ENCODE measurements around the gene PKP1.

The PKP1 gene

DNA sequence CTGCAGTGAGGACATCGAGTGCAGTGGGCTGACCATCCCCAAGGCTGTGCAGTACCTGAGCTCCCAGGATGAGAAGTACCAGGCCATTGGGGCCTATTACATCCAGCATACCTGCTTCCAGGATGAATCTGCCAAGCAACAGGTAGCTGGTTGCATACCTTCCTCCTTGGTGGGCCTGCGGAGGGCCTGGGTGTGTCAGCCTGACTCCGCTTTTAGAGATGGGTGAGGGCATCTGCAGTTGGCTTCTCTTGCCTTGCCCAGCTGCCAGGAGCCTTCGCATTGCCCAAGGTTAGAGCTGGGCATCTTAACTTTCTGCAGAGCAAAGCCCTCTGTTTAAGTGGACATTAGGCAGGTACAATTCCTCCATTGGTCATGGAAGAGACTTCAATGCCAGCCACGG lies 33.2 kb downstream of the PKP1 start:
- Histone ChIP-seq H3K36me3 (ENCODE audit: control insufficient read depth in 1 of 2, insufficient read depth in 2 of 2, low read length in 2 of 2) (no peaks in the 10 kb centered on the region), H3K9me3 (ENCODE audit: control insufficient read depth in 1 of 2, low read length in 2 of 2) (no peaks in the 10 kb centered on the region), H3K9ac (ENCODE audit: low read depth in 1 of 2, low read length in 2 of 2) (no peak overlapping the region), H3K4me1 (ENCODE audit: control insufficient read depth in 1 of 2, insufficient read depth in 2 of 2, low read length in 2 of 2) (no peaks in the 10 kb centered on the region), H3K4me3 (ENCODE audit: low read depth in 1 of 2, low read length in 2 of 2) (no peak overlapping the region), H3K27me3 (ENCODE audit: control insufficient read depth in 1 of 2, insufficient read depth in 2 of 2, low read length in 2 of 2) (no peaks in the 10 kb centered on the region), H3K27ac (ENCODE audit: low read depth, low read length) (no peak overlapping the region)

DNA sequence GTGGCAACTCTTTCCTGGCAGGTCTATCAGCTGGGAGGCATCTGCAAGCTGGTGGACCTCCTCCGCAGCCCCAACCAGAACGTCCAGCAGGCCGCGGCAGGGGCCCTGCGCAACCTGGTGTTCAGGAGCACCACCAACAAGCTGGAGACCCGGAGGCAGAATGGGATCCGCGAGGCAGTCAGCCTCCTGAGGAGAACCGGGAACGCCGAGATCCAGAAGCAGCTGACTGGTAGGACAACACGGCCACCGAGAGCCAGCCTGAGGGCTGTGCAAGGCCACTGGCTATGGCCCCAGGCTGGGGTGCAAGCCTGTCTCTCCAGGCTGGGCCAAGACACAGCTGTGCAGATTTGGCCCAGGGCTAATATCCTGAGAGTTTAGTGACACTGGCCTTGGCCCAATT lies 34.2 kb downstream of the PKP1 start:
- H3K36me3 ChIP-seq (ENCODE audit: control insufficient read depth in 1 of 2, insufficient read depth in 2 of 2, low read length in 2 of 2): no peaks in the 10 kb centered on the region

DNA sequence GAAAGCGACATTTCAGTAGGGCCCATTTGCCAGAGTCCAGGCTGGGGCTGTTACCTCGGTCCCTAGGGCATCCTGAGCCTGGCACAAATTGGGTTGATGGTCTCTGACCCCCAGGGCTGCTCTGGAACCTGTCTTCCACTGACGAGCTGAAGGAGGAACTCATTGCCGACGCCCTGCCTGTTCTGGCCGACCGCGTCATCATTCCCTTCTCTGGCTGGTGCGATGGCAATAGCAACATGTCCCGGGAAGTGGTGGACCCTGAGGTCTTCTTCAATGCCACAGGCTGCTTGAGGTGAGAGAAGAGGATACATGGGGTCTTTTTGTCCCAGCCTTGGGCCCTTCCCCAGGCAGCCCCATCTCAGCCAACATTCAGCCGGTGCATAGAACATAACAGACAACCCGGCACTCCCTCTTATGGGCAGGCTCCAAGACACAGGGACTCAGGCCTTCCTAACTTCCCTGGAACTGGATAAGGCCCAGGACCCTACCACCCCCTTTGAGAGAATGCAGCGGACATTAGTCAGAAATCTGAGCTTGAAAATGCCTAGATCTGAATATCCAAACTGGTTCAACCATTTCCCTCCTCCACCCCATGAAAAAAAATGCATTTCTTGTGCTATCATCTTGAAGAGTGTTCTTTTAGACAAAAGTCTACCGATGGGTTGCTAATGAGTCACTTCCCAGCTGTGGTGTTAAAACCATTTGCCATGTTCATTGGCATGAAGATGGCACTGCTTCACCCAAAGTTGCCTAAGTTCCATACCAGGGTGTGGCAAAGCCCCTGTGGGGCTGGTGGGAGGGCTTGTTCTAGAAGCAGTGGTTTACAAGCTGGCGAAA lies 35.4 kb downstream of the PKP1 start:
- Histone ChIP-seq H3K9me3 (ENCODE audit: control insufficient read depth in 1 of 2, low read length in 2 of 2) (no peaks in the 10 kb centered on the region), H3K4me1 (ENCODE audit: control insufficient read depth in 1 of 2, insufficient read depth in 2 of 2, low read length in 2 of 2) (no peaks in the 10 kb centered on the region), H3K36me3 (ENCODE audit: control insufficient read depth in 1 of 2, insufficient read depth in 2 of 2, low read length in 2 of 2) (no peaks in the 10 kb centered on the region), H3K27me3 (ENCODE audit: control insufficient read depth in 1 of 2, insufficient read depth in 2 of 2, low read length in 2 of 2) (peaks cover 0 to 3% of the 10 kb centered on the region in 2 donors), H3K27ac (ENCODE audit: low read depth, low read length) (no peak overlapping the region), H3K9ac (ENCODE audit: low read depth in 1 of 2, low read length in 2 of 2) (no peak overlapping the region), H3K4me3 (ENCODE audit: low read depth in 1 of 2, low read length in 2 of 2) (no peak overlapping the region)

More for the DNA sequence above, 34.2 kb downstream of the PKP1 start:
- no peak overlapping the region for H3K9ac ChIP-seq (ENCODE audit: low read depth in 1 of 2, low read length in 2 of 2)
- H3K27ac ChIP-seq (ENCODE audit: low read depth, low read length): no peak overlapping the region
- H3K4me3 ChIP-seq (ENCODE audit: low read depth in 1 of 2, low read length in 2 of 2): no peak overlapping the region
- no peaks in the 10 kb centered on the region for H3K9me3 ChIP-seq (ENCODE audit: control insufficient read depth in 1 of 2, low read length in 2 of 2)
- H3K27me3 ChIP-seq (ENCODE audit: control insufficient read depth in 1 of 2, insufficient read depth in 2 of 2, low read length in 2 of 2): no peaks in the 10 kb centered on the region
- no peaks in the 10 kb centered on the region for H3K4me1 ChIP-seq (ENCODE audit: control insufficient read depth in 1 of 2, insufficient read depth in 2 of 2, low read length in 2 of 2)

DNA sequence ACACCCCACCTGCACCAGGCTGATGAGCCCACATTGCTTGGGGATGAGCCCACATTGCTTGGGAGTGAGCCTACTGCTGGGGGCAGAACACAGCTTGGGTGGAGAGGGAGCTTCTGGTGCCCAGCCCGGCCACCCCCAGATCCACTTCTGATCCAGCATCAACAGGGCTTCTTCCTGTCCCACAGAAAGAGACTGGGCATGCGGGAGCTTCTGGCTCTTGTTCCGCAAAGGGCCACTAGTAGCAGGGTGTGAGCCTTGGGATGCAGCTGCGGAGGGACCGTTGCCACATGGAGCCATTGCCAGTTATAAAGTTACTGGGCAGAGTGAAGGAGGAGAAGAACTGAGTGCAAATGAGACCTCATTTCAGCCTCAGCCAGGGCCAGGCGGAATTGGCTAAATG lies 36.3 kb downstream of the PKP1 start:
- H3K27ac ChIP-seq (ENCODE audit: low read depth, low read length): no peak overlapping the region

DNA sequence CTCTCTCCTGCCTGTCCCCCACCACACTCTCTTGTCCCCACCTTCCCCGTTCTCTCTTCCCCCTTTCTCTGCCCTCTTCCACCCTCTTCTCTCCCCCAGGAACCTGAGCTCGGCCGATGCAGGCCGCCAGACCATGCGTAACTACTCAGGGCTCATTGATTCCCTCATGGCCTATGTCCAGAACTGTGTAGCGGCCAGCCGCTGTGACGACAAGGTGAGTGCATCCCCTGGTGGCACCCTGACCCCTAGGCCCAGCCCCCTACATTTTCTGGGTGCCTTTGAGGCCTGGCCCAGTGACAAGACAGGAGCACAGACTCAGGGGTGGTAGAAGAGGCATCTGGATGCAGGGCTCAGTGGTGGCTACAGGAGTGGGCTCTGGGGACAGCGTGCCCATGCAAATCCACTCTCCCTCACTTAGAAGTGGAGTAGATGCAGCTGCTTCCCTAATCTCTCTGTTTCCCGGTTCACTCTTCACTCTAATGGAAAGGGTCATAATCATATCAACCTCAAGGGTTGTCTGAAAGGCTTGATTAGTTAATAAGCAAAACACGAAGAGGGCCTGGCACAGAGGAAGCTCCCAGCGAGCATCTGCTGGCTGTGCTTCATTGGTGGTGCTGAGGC lies 37.0 kb downstream of the PKP1 start:
- Histone ChIP-seq H3K27me3 (ENCODE audit: control insufficient read depth in 1 of 2, insufficient read depth in 2 of 2, low read length in 2 of 2) (peaks cover 0 to 3% of the 10 kb centered on the region in 2 donors), H3K4me3 (ENCODE audit: low read depth in 1 of 2, low read length in 2 of 2) (no peak overlapping the region), H3K4me1 (ENCODE audit: control insufficient read depth in 1 of 2, insufficient read depth in 2 of 2, low read length in 2 of 2) (no peaks in the 10 kb centered on the region), H3K36me3 (ENCODE audit: control insufficient read depth in 1 of 2, insufficient read depth in 2 of 2, low read length in 2 of 2) (no peaks in the 10 kb centered on the region), H3K9ac (ENCODE audit: low read depth in 1 of 2, low read length in 2 of 2) (no peak overlapping the region), H3K27ac (ENCODE audit: low read depth, low read length) (no peak overlapping the region), H3K9me3 (ENCODE audit: control insufficient read depth in 1 of 2, low read length in 2 of 2) (no peaks in the 10 kb centered on the region)

More for the DNA sequence above, 36.3 kb downstream of the PKP1 start:
- Histone ChIP-seq H3K27me3 (ENCODE audit: control insufficient read depth in 1 of 2, insufficient read depth in 2 of 2, low read length in 2 of 2) (peaks cover 0 to 3% of the 10 kb centered on the region in 2 donors), H3K9me3 (ENCODE audit: control insufficient read depth in 1 of 2, low read length in 2 of 2) (no peaks in the 10 kb centered on the region), H3K4me3 (ENCODE audit: low read depth in 1 of 2, low read length in 2 of 2) (no peak overlapping the region), H3K4me1 (ENCODE audit: control insufficient read depth in 1 of 2, insufficient read depth in 2 of 2, low read length in 2 of 2) (no peaks in the 10 kb centered on the region), H3K36me3 (ENCODE audit: control insufficient read depth in 1 of 2, insufficient read depth in 2 of 2, low read length in 2 of 2) (no peaks in the 10 kb centered on the region), H3K9ac (ENCODE audit: low read depth in 1 of 2, low read length in 2 of 2) (no peak overlapping the region)

DNA sequence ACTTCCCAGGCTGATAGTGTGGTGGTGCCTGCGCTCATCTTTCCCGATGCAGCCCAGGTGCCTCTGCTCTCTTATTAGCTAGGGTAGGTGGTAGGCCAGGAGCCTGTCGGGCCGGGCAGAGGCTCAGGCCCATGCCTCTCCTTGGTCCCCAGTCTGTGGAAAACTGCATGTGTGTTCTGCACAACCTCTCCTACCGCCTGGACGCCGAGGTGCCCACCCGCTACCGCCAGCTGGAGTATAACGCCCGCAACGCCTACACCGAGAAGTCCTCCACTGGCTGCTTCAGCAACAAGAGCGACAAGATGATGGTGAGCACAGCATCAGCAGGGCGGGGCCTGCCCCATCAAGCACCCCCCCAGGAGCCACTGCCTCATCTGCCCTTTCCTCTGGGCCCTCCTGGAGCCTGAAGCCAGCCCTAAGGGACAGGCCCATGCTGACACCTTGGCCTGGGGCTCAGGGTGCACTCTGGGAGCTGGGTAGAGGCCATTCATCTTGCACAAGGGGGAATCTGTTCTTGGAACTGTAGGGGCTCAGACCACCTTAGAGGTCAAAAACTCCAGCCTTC lies 38.6 kb downstream of the PKP1 start:
- Histone ChIP-seq H3K36me3 (ENCODE audit: control insufficient read depth in 1 of 2, insufficient read depth in 2 of 2, low read length in 2 of 2) (no peaks in the 10 kb centered on the region), H3K9me3 (ENCODE audit: control insufficient read depth in 1 of 2, low read length in 2 of 2) (no peaks in the 10 kb centered on the region), H3K4me3 (ENCODE audit: low read depth in 1 of 2, low read length in 2 of 2) (no peak overlapping the region), H3K4me1 (ENCODE audit: control insufficient read depth in 1 of 2, insufficient read depth in 2 of 2, low read length in 2 of 2) (no peaks in the 10 kb centered on the region), H3K27me3 (ENCODE audit: control insufficient read depth in 1 of 2, insufficient read depth in 2 of 2, low read length in 2 of 2) (peaks cover 0 to 3% of the 10 kb centered on the region in 2 donors), H3K27ac (ENCODE audit: low read depth, low read length) (no peak overlapping the region), H3K9ac (ENCODE audit: low read depth in 1 of 2, low read length in 2 of 2) (no peak overlapping the region)

DNA sequence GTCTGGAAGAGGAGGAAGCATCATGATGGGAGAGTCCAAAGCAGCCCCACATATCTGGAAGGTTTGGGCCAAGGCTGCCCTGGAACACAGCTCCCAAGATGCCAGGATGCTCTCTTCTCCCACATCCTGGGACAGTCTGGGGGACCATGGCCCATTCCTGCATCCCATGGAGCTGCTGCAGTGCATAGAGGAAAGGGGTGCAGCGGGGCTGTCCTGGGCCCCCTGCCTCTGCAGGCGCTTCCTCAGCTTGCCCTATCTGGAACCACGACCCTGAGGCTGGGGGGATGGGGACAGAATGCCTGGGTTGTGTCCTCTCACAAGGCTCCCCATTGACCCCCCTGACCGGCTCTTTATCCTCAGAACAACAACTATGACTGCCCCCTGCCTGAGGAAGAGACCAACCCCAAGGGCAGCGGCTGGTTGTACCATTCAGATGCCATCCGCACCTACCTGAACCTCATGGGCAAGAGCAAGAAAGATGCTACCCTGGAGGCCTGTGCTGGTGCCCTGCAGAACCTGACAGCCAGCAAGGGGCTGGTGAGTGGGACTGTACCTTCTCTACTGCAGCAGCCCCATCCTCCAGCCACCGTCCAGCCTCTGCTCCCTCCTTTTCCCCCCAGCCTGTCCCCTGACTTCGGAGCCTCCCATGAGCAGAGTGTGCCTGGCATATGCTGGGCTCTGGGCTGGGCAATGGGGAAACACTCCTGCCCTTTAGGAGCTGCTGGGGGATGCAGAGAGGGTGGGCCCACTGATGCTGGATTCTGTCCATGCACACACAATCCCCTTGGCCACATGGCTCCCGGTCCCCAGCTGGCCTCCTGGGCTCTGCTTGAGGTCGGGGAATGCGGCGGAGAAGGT lies 39.6 kb downstream of the PKP1 start:
- Histone ChIP-seq H3K4me3 (ENCODE audit: low read depth in 1 of 2, low read length in 2 of 2) (no peak overlapping the region), H3K27me3 (ENCODE audit: control insufficient read depth in 1 of 2, insufficient read depth in 2 of 2, low read length in 2 of 2) (peaks cover 0 to 6% of the 10 kb centered on the region in 2 donors), H3K27ac (ENCODE audit: low read depth, low read length) (no peak overlapping the region), H3K4me1 (ENCODE audit: control insufficient read depth in 1 of 2, insufficient read depth in 2 of 2, low read length in 2 of 2) (no peaks in the 10 kb centered on the region), H3K9me3 (ENCODE audit: control insufficient read depth in 1 of 2, low read length in 2 of 2) (no peaks in the 10 kb centered on the region), H3K36me3 (ENCODE audit: control insufficient read depth in 1 of 2, insufficient read depth in 2 of 2, low read length in 2 of 2) (no peaks in the 10 kb centered on the region), H3K9ac (ENCODE audit: low read depth in 1 of 2, low read length in 2 of 2) (no peak overlapping the region)

DNA sequence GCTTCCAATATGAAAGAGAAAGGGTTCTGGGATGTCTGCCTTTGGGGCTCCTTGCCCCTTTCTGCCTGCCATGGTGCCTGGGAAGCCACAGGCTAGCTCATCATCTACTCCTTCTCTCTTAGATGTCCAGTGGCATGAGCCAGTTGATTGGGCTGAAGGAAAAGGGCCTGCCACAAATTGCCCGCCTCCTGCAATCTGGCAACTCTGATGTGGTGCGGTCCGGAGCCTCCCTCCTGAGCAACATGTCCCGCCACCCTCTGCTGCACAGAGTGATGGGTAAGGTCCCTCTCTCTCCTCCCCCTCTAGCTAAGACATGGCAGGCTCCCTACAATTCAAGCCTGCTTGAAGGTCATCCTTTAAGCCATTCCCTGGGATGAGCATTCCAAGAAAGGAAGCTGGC lies 41.0 kb downstream of the PKP1 start:
- Histone ChIP-seq H3K9ac (ENCODE audit: low read depth in 1 of 2, low read length in 2 of 2) (no peak overlapping the region), H3K4me1 (ENCODE audit: control insufficient read depth in 1 of 2, insufficient read depth in 2 of 2, low read length in 2 of 2) (no peaks in the 10 kb centered on the region), H3K9me3 (ENCODE audit: control insufficient read depth in 1 of 2, low read length in 2 of 2) (no peaks in the 10 kb centered on the region), H3K36me3 (ENCODE audit: control insufficient read depth in 1 of 2, insufficient read depth in 2 of 2, low read length in 2 of 2) (no peaks in the 10 kb centered on the region), H3K4me3 (ENCODE audit: low read depth in 1 of 2, low read length in 2 of 2) (no peak overlapping the region), H3K27me3 (ENCODE audit: control insufficient read depth in 1 of 2, insufficient read depth in 2 of 2, low read length in 2 of 2) (peaks cover 0 to 6% of the 10 kb centered on the region in 2 donors), H3K27ac (ENCODE audit: low read depth, low read length) (no peak overlapping the region)

DNA sequence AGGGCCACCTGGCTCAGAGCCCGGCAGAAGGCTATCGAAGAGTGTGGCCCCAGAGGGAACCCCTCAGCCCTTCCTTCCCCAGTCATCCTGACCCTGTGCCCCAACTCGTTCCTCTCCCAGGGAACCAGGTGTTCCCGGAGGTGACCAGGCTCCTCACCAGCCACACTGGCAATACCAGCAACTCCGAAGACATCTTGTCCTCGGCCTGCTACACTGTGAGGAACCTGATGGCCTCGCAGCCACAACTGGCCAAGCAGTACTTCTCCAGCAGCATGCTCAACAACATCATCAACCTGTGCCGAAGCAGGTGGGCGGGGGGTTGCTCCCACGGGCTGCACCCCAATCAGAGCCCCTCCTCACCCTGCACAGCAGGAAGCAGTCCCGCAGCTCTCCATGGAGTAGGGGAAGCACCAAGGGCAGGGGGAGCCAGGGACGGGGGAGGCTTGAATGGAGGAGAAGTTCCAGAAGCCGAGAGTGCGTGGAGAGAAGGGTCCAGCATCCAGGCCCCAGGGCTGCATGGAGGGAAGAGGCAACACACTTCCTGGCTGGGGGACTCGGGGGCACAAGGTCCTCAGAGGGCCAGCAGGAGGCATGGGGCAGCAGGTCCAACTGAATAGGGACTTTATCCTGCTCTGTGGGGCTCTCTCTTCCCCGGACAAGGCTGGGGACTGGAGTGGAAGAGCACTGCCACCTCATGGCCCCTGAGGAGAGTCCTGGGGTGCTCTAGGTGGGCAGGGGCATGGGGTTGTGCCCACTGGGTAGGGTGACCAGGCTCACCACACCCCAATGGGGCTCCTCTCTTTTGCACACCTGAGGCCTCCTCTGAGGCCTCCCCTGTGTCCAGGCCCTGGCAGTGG lies 41.7 kb downstream of the PKP1 start:
- Histone ChIP-seq H3K9ac (ENCODE audit: low read depth in 1 of 2, low read length in 2 of 2) (no peak overlapping the region), H3K27me3 (ENCODE audit: control insufficient read depth in 1 of 2, insufficient read depth in 2 of 2, low read length in 2 of 2) (peaks cover 0 to 6% of the 10 kb centered on the region in 2 donors), H3K27ac (ENCODE audit: low read depth, low read length) (no peak overlapping the region), H3K36me3 (ENCODE audit: control insufficient read depth in 1 of 2, insufficient read depth in 2 of 2, low read length in 2 of 2) (no peaks in the 10 kb centered on the region), H3K4me1 (ENCODE audit: control insufficient read depth in 1 of 2, insufficient read depth in 2 of 2, low read length in 2 of 2) (no peaks in the 10 kb centered on the region), H3K4me3 (ENCODE audit: low read depth in 1 of 2, low read length in 2 of 2) (no peak overlapping the region), H3K9me3 (ENCODE audit: control insufficient read depth in 1 of 2, low read length in 2 of 2) (no peaks in the 10 kb centered on the region)

Data from duodenal mucosa (tissue), 2 donors.